Activated CD4-positive, alpha-beta T cell treated with anti-CD3 and anti-CD28 coated beads, Interleukin-2, Interleukin-4, amounts not matched to agents 100 ng/mL and 50 ng/mL, durations not matched to agents 16 hours and 8 hours (primary cell): ENCODE data around the gene SLC35E2B.

ENCODE experiments used
- DNase-seq: peaks from one replicate; pipeline ENCODE4 v3.0.0-alpha.2; 2020; ENCODE audit warnings: low spot score

SLC35E2B gene

GRCh38 chr1:1609822-1610485 lies 82.6 kb downstream of the SLC35E2B start:
- no peak for DNase-seq
